Kidney (tissue), 14 donors: Measurements from ENCODE around the gene SUOX. TPM values are rescaled to one million over a fixed set of nuclear protein-coding genes. Genes with fewer than 3 reads are reported as not detected.
A peak's percentile ranks its signal among the peaks of the same experiment; 100 is the strongest.

Experiments
- DNase-seq, 5 donors: peaks; one replicate each; pipeline ENCODE4 v3.0.0-alpha.2; 2013 to 2020
- FAIRE-seq: peaks from 2 replicates; lab custom pipeline; 2012; peaks lifted over from hg19 to GRCh38; lab: Jason Lieb, UNC
- H3K27ac ChIP-seq, 2 donors: one replicate each; pipeline ENCODE4 v1.7.0; 2013; ENCODE audit warnings: low read depth in 2 of 2, low read length in 2 of 2, inconsistent platforms in 1 of 2
- H3K27me3 ChIP-seq: one replicate; pipeline ENCODE4 v1.7.1; 2013; ENCODE audit warnings: low read length, inconsistent platforms; ENCODE audit not compliant: control insufficient read depth, insufficient read depth
- H3K36me3 ChIP-seq, 3 donors: one replicate each; pipeline versions ENCODE4 v1.7.0 to v1.7.1; 2013; ENCODE audit warnings: low read length in 3 of 3, control low read depth in 1 of 3, inconsistent platforms in 1 of 3; ENCODE audit not compliant: insufficient read depth in 3 of 3, control insufficient read depth in 2 of 3
- H3K4me1 ChIP-seq, 3 donors: one replicate each; pipeline versions ENCODE4 v1.7.0 to v1.7.1; 2013; ENCODE audit warnings: low read length in 3 of 3, inconsistent platforms in 1 of 3, low read depth in 1 of 3; ENCODE audit not compliant: control insufficient read depth in 2 of 3, insufficient read depth in 2 of 3
- H3K4me3 ChIP-seq, 3 donors: one replicate each; pipeline versions ENCODE4 v1.7.0 to v1.8.1; 2013; ENCODE audit warnings: low read length in 3 of 3, control low read depth in 1 of 3, inconsistent platforms in 1 of 3
- H3K9ac ChIP-seq, 3 donors: one replicate each; pipeline versions ENCODE4 v1.7.0 to v1.7.1; 2013; ENCODE audit warnings: low read length in 3 of 3, control low read depth in 1 of 3, inconsistent platforms in 1 of 3
- H3K9me3 ChIP-seq, 3 donors: one replicate each; pipeline versions ENCODE4 v1.7.0 to v1.7.1; 2013; ENCODE audit warnings: low read length in 3 of 3, control low read depth in 1 of 3, inconsistent platforms in 1 of 3; ENCODE audit not compliant: control insufficient read depth in 2 of 3, insufficient read depth in 1 of 3
- intact Hi-C: fragments of 100-400 bp; cut with DNase I; formaldehyde crosslinking; loops from one replicate; pipeline ENCODE4 v1.11.1; 2022
- polyA plus RNA-seq: library from polyadenylated mRNA; stranded (reverse); fragments of 350-450 nt; fragmentation: Illumina TruSeq; extraction: RNeasy Lipid Tissue Mini Kit (QIAGEN cat#74804); gene quantifications from one replicate; pipeline ENCODE4 v1.2.3, GENCODE V29; 2014; ENCODE audit warnings: low read depth, low replicate concordance; ENCODE audit not compliant: insufficient read depth
- total RNA-seq: library from RNA; stranded (reverse); fragmentation: NEBNext Ultra II Directional; extraction: Animal tissue kit (Norgen Biotek cat#: 25700); gene quantifications from one replicate; pipeline ENCODE4 v1.2.1, GENCODE V29; 2021
- TF ChIP-seq, protein P1 (sequence below): IDR thresholded peaks from 3 replicates; pipeline ENCODE4 v1.5.1; 2012; ENCODE audit warnings: mild to moderate bottlenecking, moderate library complexity, borderline replicate concordance; ENCODE audit not compliant: insufficient read depth; ENCODE audit errors: extremely low read depth
- donor health status: control.
- donor health status: control.
- donor health status: control.
- donor health status: control.
- donor health status: control.
- donor health status: DM: yes; HTN: yes; CAD: no.
- donor health status: Normal renal cell carcinoma (clear cell type).

Gene SUOX
- total and polyA plus RNA-seq, 2 donors from 2014 or later: 33.1 to 61.1 TPM

DNA sequence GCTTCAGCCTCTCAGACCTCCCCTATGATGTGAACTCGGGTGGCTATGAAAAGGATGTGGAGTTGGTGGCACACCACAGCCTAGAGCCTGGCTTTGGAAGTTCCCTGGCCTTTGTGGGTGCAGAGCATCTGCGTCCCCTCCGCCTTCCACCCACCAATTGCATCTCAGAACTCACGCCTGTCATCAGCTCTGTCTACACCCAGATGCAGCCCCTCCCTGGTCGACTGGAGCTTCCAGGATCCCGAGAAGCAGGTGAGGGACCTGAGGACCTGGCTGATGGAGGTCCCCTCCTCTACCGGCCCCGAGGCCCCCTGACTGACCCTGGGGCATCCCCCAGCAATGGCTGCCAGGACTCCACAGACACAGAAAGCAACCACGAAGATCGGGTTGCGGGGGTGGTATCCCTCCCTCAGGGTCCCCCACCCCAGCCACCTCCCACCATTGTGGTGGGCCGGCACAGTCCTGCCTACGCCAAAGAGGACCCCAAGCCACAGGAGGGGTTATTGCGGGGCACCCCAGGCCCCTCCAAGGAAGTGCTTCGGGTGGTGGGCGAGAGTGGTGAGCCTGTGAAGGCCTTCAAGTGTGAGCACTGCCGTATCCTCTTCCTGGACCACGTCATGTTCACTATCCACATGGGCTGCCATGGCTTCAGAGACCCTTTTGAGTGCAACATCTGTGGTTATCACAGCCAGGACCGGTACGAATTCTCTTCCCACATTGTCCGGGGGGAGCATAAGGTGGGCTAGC, 37.7 kb downstream of the SUOX start:
- FAIRE-seq (no peak), DNase-seq (no peak)
- peaks cover 10 to 13% (median 10%) of the 10 kb centered on the region in 3 donors for H3K36me3 ChIP-seq
- TF ChIP-seq, protein P1, sequence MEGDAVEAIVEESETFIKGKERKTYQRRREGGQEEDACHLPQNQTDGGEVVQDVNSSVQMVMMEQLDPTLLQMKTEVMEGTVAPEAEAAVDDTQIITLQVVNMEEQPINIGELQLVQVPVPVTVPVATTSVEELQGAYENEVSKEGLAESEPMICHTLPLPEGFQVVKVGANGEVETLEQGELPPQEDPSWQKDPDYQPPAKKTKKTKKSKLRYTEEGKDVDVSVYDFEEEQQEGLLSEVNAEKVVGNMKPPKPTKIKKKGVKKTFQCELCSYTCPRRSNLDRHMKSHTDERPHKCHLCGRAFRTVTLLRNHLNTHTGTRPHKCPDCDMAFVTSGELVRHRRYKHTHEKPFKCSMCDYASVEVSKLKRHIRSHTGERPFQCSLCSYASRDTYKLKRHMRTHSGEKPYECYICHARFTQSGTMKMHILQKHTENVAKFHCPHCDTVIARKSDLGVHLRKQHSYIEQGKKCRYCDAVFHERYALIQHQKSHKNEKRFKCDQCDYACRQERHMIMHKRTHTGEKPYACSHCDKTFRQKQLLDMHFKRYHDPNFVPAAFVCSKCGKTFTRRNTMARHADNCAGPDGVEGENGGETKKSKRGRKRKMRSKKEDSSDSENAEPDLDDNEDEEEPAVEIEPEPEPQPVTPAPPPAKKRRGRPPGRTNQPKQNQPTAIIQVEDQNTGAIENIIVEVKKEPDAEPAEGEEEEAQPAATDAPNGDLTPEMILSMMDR: no peak
- H3K4me1 ChIP-seq: no peaks in the 10 kb centered on the region
- intact Hi-C loops: no loop called here
- no peak overlapping the region for H3K27ac ChIP-seq
- no peak overlapping the region for H3K4me3 ChIP-seq
- no peaks in the 10 kb centered on the region for H3K9me3 ChIP-seq
- H3K27me3 ChIP-seq: no peaks in the 10 kb centered on the region
- H3K9ac ChIP-seq: no peak overlapping the region

DNA sequence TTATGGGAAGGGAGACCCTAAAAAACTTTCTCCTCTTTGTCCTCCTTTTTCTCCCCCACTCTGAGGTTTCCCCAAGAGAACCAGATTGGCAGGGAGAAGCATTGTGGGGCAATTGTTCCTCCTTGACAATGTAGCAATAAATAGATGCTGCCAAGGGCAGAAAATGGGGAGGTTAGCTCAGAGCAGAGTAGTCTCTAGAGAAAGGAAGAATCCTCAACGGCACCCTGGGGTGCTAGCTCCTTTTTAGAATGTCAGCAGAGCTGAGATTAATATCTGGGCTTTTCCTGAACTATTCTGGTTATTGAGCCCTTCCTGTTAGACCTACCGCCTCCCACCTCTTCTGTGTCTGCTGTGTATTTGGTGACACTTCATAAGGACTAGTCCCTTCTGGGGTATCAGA, 40.1 kb downstream of the SUOX start:
- TF ChIP-seq, protein P1: no peak
- intact Hi-C loops: no loop called here
- H3K27me3 ChIP-seq: no peaks in the 10 kb centered on the region
- H3K36me3 ChIP-seq: peaks cover 7 to 13% (median 10%) of the 10 kb centered on the region in 3 donors
- DNase-seq (no peak), FAIRE-seq (no peak)
- no peak overlapping the region for H3K4me3 ChIP-seq
- H3K9ac ChIP-seq: no peak overlapping the region
- peaks cover 2 to 4% (median 3%) of the 10 kb centered on the region in 3 donors for H3K4me1 ChIP-seq
- no peaks in the 10 kb centered on the region for H3K9me3 ChIP-seq
- H3K27ac ChIP-seq: no peak overlapping the region

DNA sequence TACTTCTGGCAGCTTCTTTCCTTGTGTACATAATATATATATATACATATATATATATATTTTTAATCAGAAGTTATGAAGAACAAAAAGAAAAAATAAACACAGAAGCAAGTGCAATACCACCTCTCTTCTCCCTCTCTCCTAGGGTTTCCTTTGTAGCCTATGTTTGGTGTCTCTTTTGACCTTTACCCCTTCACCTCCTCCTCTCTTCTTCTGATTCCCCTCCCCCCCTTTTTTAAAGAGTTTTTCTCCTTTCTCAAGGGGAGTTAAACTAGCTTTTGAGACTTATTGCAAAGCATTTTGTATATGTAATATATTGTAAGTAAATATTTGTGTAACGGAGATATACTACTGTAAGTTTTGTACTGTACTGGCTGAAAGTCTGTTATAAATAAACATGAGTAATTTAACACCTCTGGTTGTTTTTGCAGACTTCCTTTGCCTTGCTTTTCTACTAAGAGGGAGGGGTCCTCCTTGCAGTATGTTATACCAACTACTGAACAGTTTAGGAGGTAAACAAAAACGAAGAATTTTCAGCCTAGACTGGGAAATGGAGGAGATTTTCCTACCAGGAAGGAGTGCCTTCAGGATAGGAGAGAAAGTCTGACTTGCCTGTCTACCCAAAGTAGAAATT, 41.1 kb downstream of the SUOX start:
- DNase-seq (peak in 1 of 5 donors; percentile 34), FAIRE-seq (no peak)
- TF ChIP-seq, protein P1: no peak
- Histone ChIP-seq H3K4me3 (no peak overlapping the region), H3K9me3 (no peaks in the 10 kb centered on the region), H3K27ac (no peak overlapping the region), H3K36me3 (peaks cover under 1 to 8% (median 2%) of the 10 kb centered on the region in 3 donors), H3K9ac (no peak overlapping the region), H3K27me3 (no peaks in the 10 kb centered on the region), H3K4me1 (peaks cover 3 to 8% (median 7%) of the 10 kb centered on the region in 3 donors)
- intact Hi-C loops: no loop called here
